ENCODE results near the gene ADGRV1.

The ADGRV1 gene

DNA sequence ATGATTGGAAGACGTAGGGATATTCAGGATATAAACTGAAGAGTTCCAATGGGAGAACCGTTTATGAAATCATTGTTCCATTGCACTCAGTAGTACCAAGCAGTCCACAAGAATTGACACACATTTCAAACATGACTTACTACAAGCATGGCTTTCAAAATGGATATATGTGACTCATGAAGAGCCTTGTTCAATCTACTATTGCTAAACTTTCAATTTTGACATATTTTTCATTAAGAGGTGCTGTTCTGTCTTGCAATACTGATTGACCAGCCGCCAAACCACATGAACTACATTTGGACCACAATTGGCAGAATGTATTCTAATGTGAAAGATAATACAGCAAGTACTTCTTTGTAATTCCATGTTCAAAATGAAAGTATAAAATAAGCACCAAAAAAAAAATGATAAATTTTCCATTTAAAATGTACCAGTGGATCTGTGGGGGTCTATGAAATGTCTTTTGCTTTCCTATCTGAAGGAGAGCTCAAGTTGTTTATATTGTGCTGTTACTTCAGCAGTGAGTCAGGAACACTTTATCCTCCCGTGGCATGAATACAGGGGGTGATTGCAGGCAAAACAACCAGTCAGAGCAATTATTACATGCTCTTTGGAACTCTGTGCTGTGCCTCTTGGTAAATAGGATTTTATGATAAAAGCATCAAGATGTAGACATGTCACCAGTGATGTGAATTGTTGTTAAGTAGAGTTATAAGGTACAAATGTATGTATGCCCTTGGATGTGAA, 458.5 kb downstream of the ADGRV1 start:
- Histone ChIP-seq H3K27ac (ENCODE audit: low read depth, low read length) (no peak overlapping the region), H3F3A (ENCODE audit: control insufficient read depth, insufficient read depth) (no peaks in the 10 kb centered on the region), H3K9me2 (replicated peaks; ENCODE audit: control insufficient read depth, low read length) (no peaks in the 10 kb centered on the region), H3K36me3 (ENCODE audit: control insufficient read depth, low read length) (no peaks in the 10 kb centered on the region), H3K79me2 (ENCODE audit: control insufficient read depth, low read length) (no peaks in the 10 kb centered on the region), H3K9me3 (ENCODE audit: control insufficient read depth, insufficient read depth, low read length) (no peaks in the 10 kb centered on the region), H3K27me3 (ENCODE audit: control insufficient read depth, low read length) (no peaks in the 10 kb centered on the region), H3K4me2 (ENCODE audit: low read length) (no peak overlapping the region), H4K20me1 (ENCODE audit: control insufficient read depth, insufficient read depth, low read depth, low read length) (no peaks in the 10 kb centered on the region), H3K4me1 (ENCODE audit: control insufficient read depth, low read length) (no peaks in the 10 kb centered on the region), H3K4me3 (ENCODE audit: low read length) (no peak overlapping the region)
- TF ChIP-seq, protein P1, sequence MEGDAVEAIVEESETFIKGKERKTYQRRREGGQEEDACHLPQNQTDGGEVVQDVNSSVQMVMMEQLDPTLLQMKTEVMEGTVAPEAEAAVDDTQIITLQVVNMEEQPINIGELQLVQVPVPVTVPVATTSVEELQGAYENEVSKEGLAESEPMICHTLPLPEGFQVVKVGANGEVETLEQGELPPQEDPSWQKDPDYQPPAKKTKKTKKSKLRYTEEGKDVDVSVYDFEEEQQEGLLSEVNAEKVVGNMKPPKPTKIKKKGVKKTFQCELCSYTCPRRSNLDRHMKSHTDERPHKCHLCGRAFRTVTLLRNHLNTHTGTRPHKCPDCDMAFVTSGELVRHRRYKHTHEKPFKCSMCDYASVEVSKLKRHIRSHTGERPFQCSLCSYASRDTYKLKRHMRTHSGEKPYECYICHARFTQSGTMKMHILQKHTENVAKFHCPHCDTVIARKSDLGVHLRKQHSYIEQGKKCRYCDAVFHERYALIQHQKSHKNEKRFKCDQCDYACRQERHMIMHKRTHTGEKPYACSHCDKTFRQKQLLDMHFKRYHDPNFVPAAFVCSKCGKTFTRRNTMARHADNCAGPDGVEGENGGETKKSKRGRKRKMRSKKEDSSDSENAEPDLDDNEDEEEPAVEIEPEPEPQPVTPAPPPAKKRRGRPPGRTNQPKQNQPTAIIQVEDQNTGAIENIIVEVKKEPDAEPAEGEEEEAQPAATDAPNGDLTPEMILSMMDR (IDR thresholded peaks at IDR 0.05; ENCODE audit: low read depth, low read length, poor library complexity, severe bottlenecking) = no peak
- TF ChIP-seq EZH2phosphoT487 (IDR thresholded peaks at IDR 0.05; ENCODE audit: borderline replicate concordance, low read length) = no peak

GRCh38 chr5:91018200-91018599, 459.6 kb downstream of the ADGRV1 start:
- Histone ChIP-seq H3K27ac (ENCODE audit: low read depth, low read length) (no peak overlapping the region), H3K4me3 (ENCODE audit: low read length) (no peak overlapping the region), H3K79me2 (ENCODE audit: control insufficient read depth, low read length) (no peaks in the 10 kb centered on the region), H3K4me1 (ENCODE audit: control insufficient read depth, low read length) (no peaks in the 10 kb centered on the region), H3K9me3 (ENCODE audit: control insufficient read depth, insufficient read depth, low read length) (no peaks in the 10 kb centered on the region), H3F3A (ENCODE audit: control insufficient read depth, insufficient read depth) (no peaks in the 10 kb centered on the region), H3K27me3 (ENCODE audit: control insufficient read depth, low read length) (no peaks in the 10 kb centered on the region), H3K9me2 (replicated peaks; ENCODE audit: control insufficient read depth, low read length) (no peaks in the 10 kb centered on the region), H4K20me1 (ENCODE audit: control insufficient read depth, insufficient read depth, low read depth, low read length) (no peaks in the 10 kb centered on the region), H3K36me3 (ENCODE audit: control insufficient read depth, low read length) (no peaks in the 10 kb centered on the region), H3K4me2 (ENCODE audit: low read length) (no peak overlapping the region)
- no peak for TF ChIP-seq EZH2phosphoT487 (IDR thresholded peaks at IDR 0.05; ENCODE audit: borderline replicate concordance, low read length)
- TF ChIP-seq, protein P1 (IDR thresholded peaks at IDR 0.05; ENCODE audit: low read depth, low read length, poor library complexity, severe bottlenecking) = no peak

- H3K4me3 ChIP-seq (ENCODE audit: low read length) = no peak overlapping the region
- H3K9me3 ChIP-seq (ENCODE audit: control insufficient read depth, insufficient read depth, low read length) = no peaks in the 10 kb centered on the region
- H3F3A ChIP-seq (ENCODE audit: control insufficient read depth, insufficient read depth) = no peaks in the 10 kb centered on the region
- TF ChIP-seq EZH2phosphoT487 (IDR thresholded peaks at IDR 0.05; ENCODE audit: borderline replicate concordance, low read length) = no peak
- TF ChIP-seq, protein P1 (IDR thresholded peaks at IDR 0.05; ENCODE audit: low read depth, low read length, poor library complexity, severe bottlenecking) = no peak
- H3K4me1 ChIP-seq (ENCODE audit: control insufficient read depth, low read length) = no peaks in the 10 kb centered on the region
- no peaks in the 10 kb centered on the region for H3K9me2 ChIP-seq (replicated peaks; ENCODE audit: control insufficient read depth, low read length)
- no peak overlapping the region for H3K27ac ChIP-seq (ENCODE audit: low read depth, low read length)
- H3K27me3 ChIP-seq (ENCODE audit: control insufficient read depth, low read length) = no peaks in the 10 kb centered on the region
- H3K36me3 ChIP-seq (ENCODE audit: control insufficient read depth, low read length) = no peaks in the 10 kb centered on the region
- no peaks in the 10 kb centered on the region for H3K79me2 ChIP-seq (ENCODE audit: control insufficient read depth, low read length)
- no peak overlapping the region for H3K4me2 ChIP-seq (ENCODE audit: low read length)
- H4K20me1 ChIP-seq (ENCODE audit: control insufficient read depth, insufficient read depth, low read depth, low read length) = no peaks in the 10 kb centered on the region
Observed at GRCh38 chr5:91018712-91019371, 460.2 kb downstream of the ADGRV1 start.

All from DOHH2 (cell line).